ENCODE measurements around the gene ALDOB. TPM values are rescaled to one million over a fixed set of nuclear protein-coding genes. Genes with fewer than 3 reads are reported as not detected.

The ALDOB gene
- total and polyA plus RNA-seq, 2 donors from 2014 or later: 11.0 to 4,265 TPM

- Histone ChIP-seq H3K36me3 (ENCODE audit: control insufficient read depth in 2 of 3, insufficient read depth in 3 of 3, low read length in 3 of 3) (peaks cover 0 to 16% (median 4%) of the 10 kb centered on the region in 3 donors), H3K4me1 (ENCODE audit: control insufficient read depth in 2 of 3, insufficient read depth in 2 of 3, low read depth in 1 of 3, low read length in 3 of 3) (no peaks in the 10 kb centered on the region), H3K4me3 (ENCODE audit: low read length in 3 of 3) (no peak overlapping the region), H3K27me3 (ENCODE audit: control insufficient read depth, insufficient read depth, low read length) (no peaks in the 10 kb centered on the region), H3K9me3 (ENCODE audit: control insufficient read depth in 2 of 3, insufficient read depth in 1 of 3, low read length in 3 of 3) (peaks cover 0 to 3% (median 0%) of the 10 kb centered on the region in 3 donors), H3K9ac (ENCODE audit: low read length in 3 of 3) (no peak overlapping the region), H3K27ac (ENCODE audit: low read depth in 2 of 2, low read length in 2 of 2) (no peak overlapping the region)
- FAIRE-seq: no peak
- no peak for DNase-seq
- TF ChIP-seq, protein P1, sequence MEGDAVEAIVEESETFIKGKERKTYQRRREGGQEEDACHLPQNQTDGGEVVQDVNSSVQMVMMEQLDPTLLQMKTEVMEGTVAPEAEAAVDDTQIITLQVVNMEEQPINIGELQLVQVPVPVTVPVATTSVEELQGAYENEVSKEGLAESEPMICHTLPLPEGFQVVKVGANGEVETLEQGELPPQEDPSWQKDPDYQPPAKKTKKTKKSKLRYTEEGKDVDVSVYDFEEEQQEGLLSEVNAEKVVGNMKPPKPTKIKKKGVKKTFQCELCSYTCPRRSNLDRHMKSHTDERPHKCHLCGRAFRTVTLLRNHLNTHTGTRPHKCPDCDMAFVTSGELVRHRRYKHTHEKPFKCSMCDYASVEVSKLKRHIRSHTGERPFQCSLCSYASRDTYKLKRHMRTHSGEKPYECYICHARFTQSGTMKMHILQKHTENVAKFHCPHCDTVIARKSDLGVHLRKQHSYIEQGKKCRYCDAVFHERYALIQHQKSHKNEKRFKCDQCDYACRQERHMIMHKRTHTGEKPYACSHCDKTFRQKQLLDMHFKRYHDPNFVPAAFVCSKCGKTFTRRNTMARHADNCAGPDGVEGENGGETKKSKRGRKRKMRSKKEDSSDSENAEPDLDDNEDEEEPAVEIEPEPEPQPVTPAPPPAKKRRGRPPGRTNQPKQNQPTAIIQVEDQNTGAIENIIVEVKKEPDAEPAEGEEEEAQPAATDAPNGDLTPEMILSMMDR (IDR thresholded peaks at IDR 0.05; ENCODE audit: borderline replicate concordance, extremely low read depth, insufficient read depth): no peak
- intact Hi-C loops (cut with DNase I): no loop called here
Measured at GRCh38 chr9:101419863-101420262, 15.7 kb downstream of the ALDOB start.

DNA sequence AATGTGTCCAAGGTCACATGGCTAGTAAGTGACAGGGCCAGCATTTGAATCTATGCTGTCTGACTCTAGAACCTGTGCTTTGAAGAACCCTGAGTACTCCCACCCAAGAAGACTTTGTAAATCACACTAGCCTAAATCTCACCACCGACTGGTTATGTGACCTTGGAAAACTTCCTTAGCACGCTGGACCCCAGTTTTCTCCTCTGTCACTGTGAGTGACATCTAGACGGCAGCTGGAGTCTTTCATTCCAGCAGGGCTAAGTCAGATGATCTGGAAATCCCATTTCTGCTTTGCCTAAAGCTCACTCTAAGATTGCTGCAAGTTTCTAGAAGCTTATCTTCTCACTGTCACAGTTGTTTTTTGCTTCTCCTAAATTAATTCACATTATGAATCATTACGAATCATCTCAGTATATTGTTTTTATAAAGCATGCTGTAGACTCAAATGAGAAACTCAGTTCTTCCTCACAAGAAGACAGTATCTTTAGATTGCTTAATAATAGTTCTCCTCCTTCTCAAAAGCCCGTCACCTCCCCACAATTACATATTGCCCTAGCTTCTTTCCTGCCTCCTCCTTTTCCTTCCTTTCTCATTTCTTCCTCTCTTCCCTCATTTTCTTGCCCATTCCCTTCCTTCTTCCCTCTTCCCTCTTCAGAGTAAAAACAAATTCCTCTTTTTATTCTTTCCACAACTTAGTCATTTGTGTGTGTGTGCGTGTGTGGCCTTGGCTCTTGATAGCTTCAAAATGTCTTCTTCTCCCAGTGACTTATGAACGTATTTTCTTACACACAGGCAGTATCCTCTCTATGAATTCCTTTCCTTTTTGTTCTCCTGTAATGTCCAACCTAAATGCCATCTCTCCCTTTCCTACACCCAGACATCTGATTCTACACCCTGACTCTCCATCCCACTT, 16.8 kb downstream of the ALDOB start:
- no peaks in the 10 kb centered on the region for H3K4me1 ChIP-seq (ENCODE audit: control insufficient read depth in 2 of 3, insufficient read depth in 2 of 3, low read depth in 1 of 3, low read length in 3 of 3)
- H3K36me3 ChIP-seq (ENCODE audit: control insufficient read depth in 2 of 3, insufficient read depth in 3 of 3, low read length in 3 of 3): peaks cover 0 to 16% (median 4%) of the 10 kb centered on the region in 3 donors
- H3K27ac ChIP-seq (ENCODE audit: low read depth in 2 of 2, low read length in 2 of 2): no peak overlapping the region
- FAIRE-seq (no peak), DNase-seq (no peak)
- H3K9ac ChIP-seq (ENCODE audit: low read length in 3 of 3): no peak overlapping the region
- H3K4me3 ChIP-seq (ENCODE audit: low read length in 3 of 3): no peak overlapping the region
- TF ChIP-seq, protein P1 (IDR thresholded peaks at IDR 0.05; ENCODE audit: borderline replicate concordance, extremely low read depth, insufficient read depth): no peak
- H3K9me3 ChIP-seq (ENCODE audit: control insufficient read depth in 2 of 3, insufficient read depth in 1 of 3, low read length in 3 of 3): peaks cover 0 to 3% (median under 1%) of the 10 kb centered on the region in 3 donors
- H3K27me3 ChIP-seq (ENCODE audit: control insufficient read depth, insufficient read depth, low read length): no peaks in the 10 kb centered on the region
- intact Hi-C loops (cut with DNase I): no loop called here

GRCh38 chr9:101417977-101418376, 17.6 kb downstream of the ALDOB start:
- peaks cover 0 to 9% (median 3%) of the 10 kb centered on the region in 3 donors for H3K9me3 ChIP-seq (ENCODE audit: control insufficient read depth in 2 of 3, insufficient read depth in 1 of 3, low read length in 3 of 3)
- H3K27me3 ChIP-seq (ENCODE audit: control insufficient read depth, insufficient read depth, low read length): no peaks in the 10 kb centered on the region
- peaks cover 0 to 12% (median 2%) of the 10 kb centered on the region in 3 donors for H3K36me3 ChIP-seq (ENCODE audit: control insufficient read depth in 2 of 3, insufficient read depth in 3 of 3, low read length in 3 of 3)
- FAIRE-seq (no peak), DNase-seq (no peak)
- TF ChIP-seq, protein P1 (IDR thresholded peaks at IDR 0.05; ENCODE audit: borderline replicate concordance, extremely low read depth, insufficient read depth): no peak
- H3K27ac ChIP-seq (ENCODE audit: low read depth in 2 of 2, low read length in 2 of 2): no peak overlapping the region
- intact Hi-C loops (cut with DNase I): no loop called here
- H3K9ac ChIP-seq (ENCODE audit: low read length in 3 of 3): no peak overlapping the region
- no peaks in the 10 kb centered on the region for H3K4me1 ChIP-seq (ENCODE audit: control insufficient read depth in 2 of 3, insufficient read depth in 2 of 3, low read depth in 1 of 3, low read length in 3 of 3)
- no peak overlapping the region for H3K4me3 ChIP-seq (ENCODE audit: low read length in 3 of 3)

Data from kidney (tissue), 14 donors.